Mesenchymal stem cell (in vitro differentiated cells and primary cell): ENCODE results near the gene PTPRD.

Experiments
- DNase-seq: peaks from one replicate; pipeline ENCODE4 v3.0.0-alpha.2; 2013
- H2AFZ ChIP-seq: one replicate; pipeline ENCODE4 v1.6.1; 2013; ENCODE audit warnings: low read depth, mild to moderate bottlenecking, control low read depth, inconsistent platforms, low read length, moderate library complexity
- H2AK5ac ChIP-seq: 2 replicates; pipeline ENCODE4 v1.6.1; 2013; ENCODE audit warnings: low read length, moderate library complexity, mild to moderate bottlenecking, inconsistent platforms; ENCODE audit not compliant: severe bottlenecking
- H2BK120ac ChIP-seq: one replicate; pipeline ENCODE4 v1.6.1; 2013; ENCODE audit warnings: low read depth, mild to moderate bottlenecking, inconsistent platforms, low read length, moderate library complexity
- H2BK12ac ChIP-seq, 2 experiments: one replicate each; pipeline ENCODE4 v1.6.1; 2013; ENCODE audit warnings: inconsistent platforms in 2 of 2, low read length in 2 of 2, mild to moderate bottlenecking in 2 of 2, moderate library complexity in 2 of 2, control low read depth in 1 of 2
- H2BK15ac ChIP-seq: one replicate; pipeline ENCODE4 v1.6.1; 2013; ENCODE audit warnings: mild to moderate bottlenecking, low read depth, inconsistent platforms; ENCODE audit not compliant: poor library complexity, severe bottlenecking
- H2BK5ac ChIP-seq: 2 replicates; pipeline ENCODE4 v1.6.1; 2013; ENCODE audit warnings: low read depth, mild to moderate bottlenecking, low read length, control low read depth, inconsistent platforms; ENCODE audit not compliant: poor library complexity, severe bottlenecking
- H3K14ac ChIP-seq, 2 experiments: one replicate each; pipeline ENCODE4 v1.6.1; 2013; ENCODE audit warnings: inconsistent platforms in 2 of 2, low read length in 2 of 2, control low read depth in 1 of 2, mild to moderate bottlenecking in 1 of 2, moderate library complexity in 1 of 2
- H3K18ac ChIP-seq, 2 experiments: one replicate each; pipeline ENCODE4 v1.6.1; 2013; ENCODE audit warnings: inconsistent platforms in 2 of 2, low read length in 2 of 2, control low read depth in 1 of 2, low read depth in 1 of 2, mild to moderate bottlenecking in 1 of 2
- H3K23ac ChIP-seq, 2 experiments: one replicate each; pipeline ENCODE4 v1.6.1; 2013; ENCODE audit warnings: inconsistent platforms in 2 of 2, low read length in 2 of 2, mild to moderate bottlenecking in 2 of 2, moderate library complexity in 2 of 2, control low read depth in 1 of 2
- H3K27ac ChIP-seq: 2 replicates; pipeline ENCODE4 v1.5.1; 2013; ENCODE audit warnings: mild to moderate bottlenecking, moderate library complexity, low read length, control low read depth, inconsistent platforms; ENCODE audit not compliant: poor library complexity, severe bottlenecking
- H3K27me3 ChIP-seq, 2 experiments: 2 replicates each; pipeline versions ENCODE4 v1.6.1 to v1.7.0; 2013; ENCODE audit warnings: low read length in 2 of 2, mild to moderate bottlenecking in 2 of 2, moderate library complexity in 2 of 2, control low read depth in 1 of 2, inconsistent platforms in 1 of 2; ENCODE audit not compliant: control insufficient read depth in 1 of 2, insufficient read depth in 1 of 2
- H3K36me3 ChIP-seq, 2 experiments: 2 replicates each; pipeline versions ENCODE4 v1.6.1 to v1.7.0; 2013; ENCODE audit warnings: low read length in 2 of 2, control low read depth in 1 of 2, inconsistent platforms in 1 of 2, low read depth in 1 of 2, mild to moderate bottlenecking in 1 of 2; ENCODE audit not compliant: insufficient read depth in 2 of 2, control insufficient read depth in 1 of 2
- H3K4ac ChIP-seq, 2 experiments: one replicate each; pipeline ENCODE4 v1.6.1; 2013; ENCODE audit warnings: inconsistent platforms in 2 of 2, low read length in 2 of 2, mild to moderate bottlenecking in 2 of 2, moderate library complexity in 2 of 2, control low read depth in 1 of 2, low read depth in 1 of 2
- H3K4me1 ChIP-seq: 2 replicates; pipeline ENCODE4 v1.6.1; 2013; ENCODE audit warnings: low read depth, low read length, control low read depth; ENCODE audit not compliant: control insufficient read depth, insufficient read depth
- H3K4me2 ChIP-seq: 2 replicates; pipeline ENCODE4 v1.6.1; 2013; ENCODE audit warnings: low read length, mild to moderate bottlenecking, inconsistent platforms; ENCODE audit not compliant: poor library complexity, severe bottlenecking
- H3K4me3 ChIP-seq, 2 experiments: 2 replicates each; pipeline versions ENCODE4 v1.5.1 to v1.7.0; 2013; ENCODE audit warnings: low read length in 2 of 2, mild to moderate bottlenecking in 2 of 2, control low read depth in 1 of 2, low read depth in 1 of 2; ENCODE audit not compliant: insufficient read depth in 1 of 2
- H3K79me1 ChIP-seq: replicated peaks from 2 replicates; pipeline ENCODE4 v1.6.1; 2013; ENCODE audit warnings: mild to moderate bottlenecking, control low read depth, low read length, inconsistent platforms; ENCODE audit not compliant: poor library complexity, severe bottlenecking
- H3K9ac ChIP-seq: 2 replicates; pipeline ENCODE4 v1.7.0; 2013; ENCODE audit warnings: mild to moderate bottlenecking, low read length, moderate library complexity
- H3K9me3 ChIP-seq: 2 replicates; pipeline ENCODE4 v1.7.0; 2013; ENCODE audit warnings: mild to moderate bottlenecking, low read length; ENCODE audit not compliant: control insufficient read depth
- H4K8ac ChIP-seq: one replicate; pipeline ENCODE4 v1.6.1; 2013; ENCODE audit warnings: inconsistent platforms, mild to moderate bottlenecking, low read length, moderate library complexity
- H4K91ac ChIP-seq: one replicate; pipeline ENCODE4 v1.6.1; 2013; ENCODE audit warnings: mild to moderate bottlenecking, low read length, inconsistent platforms
- WGBS: methylation state at CpG from one replicate; pipeline ENCODE4 v1.1.7; 2013; ENCODE audit warnings: mixed read lengths; 5-methylcytosine and 5-hydroxymethylcytosine counted together

PTPRD gene

DNA sequence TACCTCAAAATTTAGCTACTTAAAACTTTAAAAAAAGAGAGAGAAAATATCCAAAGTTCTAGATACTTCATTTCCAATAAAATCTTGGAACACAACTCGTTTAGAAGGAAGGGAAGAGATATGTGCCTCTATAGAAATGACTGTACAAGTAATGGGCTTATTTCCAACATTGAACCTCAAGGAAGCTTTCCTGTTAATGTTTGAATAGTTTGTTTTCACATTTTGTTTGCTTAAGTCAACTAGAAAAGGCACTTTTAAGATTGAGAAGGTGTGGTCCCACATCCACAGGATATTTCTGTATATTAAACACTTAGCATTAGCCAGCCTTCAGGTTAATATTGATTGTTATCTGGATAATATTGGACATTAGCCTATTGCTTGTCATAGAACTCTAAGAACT lies 384.7 kb downstream of the PTPRD start:
- no peak overlapping the region for H3K9ac ChIP-seq
- no peak for DNase-seq

DNA sequence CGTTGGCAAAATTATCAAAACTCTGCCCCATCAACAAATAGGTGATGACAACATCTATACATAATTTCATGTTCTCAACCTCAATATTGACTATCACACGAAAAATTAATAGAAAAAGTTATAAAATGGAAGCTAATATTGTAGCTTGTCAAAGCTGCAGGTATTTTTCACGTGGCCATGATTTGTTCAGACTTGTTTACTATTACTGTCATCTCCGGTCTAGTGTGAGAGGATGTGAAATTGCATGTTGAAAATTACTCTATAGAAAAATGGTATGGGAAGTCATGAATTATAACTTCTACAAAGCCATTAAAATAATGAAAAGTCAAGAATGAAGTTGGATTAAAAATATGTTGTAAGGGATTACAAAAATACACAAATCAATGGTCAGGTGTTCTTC lies 385.8 kb downstream of the PTPRD start:
- H2BK120ac ChIP-seq = no peak overlapping the region
- no peak overlapping the region for H3K4me3 ChIP-seq
- H3K18ac ChIP-seq = no peak overlapping the region
- no peak overlapping the region for H2BK5ac ChIP-seq
- no peaks in the 10 kb centered on the region for H3K79me1 ChIP-seq
- no peak overlapping the region for H3K9ac ChIP-seq
- H3K27me3 ChIP-seq = no peaks in the 10 kb centered on the region
- H3K4me2 ChIP-seq = no peak overlapping the region
- no peak overlapping the region for H3K23ac ChIP-seq
- H2AK5ac ChIP-seq = no peak overlapping the region
- DNase-seq = no peak
- no peak overlapping the region for H4K8ac ChIP-seq
- H3K27ac ChIP-seq = no peak overlapping the region
- H3K36me3 ChIP-seq = no peaks in the 10 kb centered on the region
- H3K4ac ChIP-seq = no peak overlapping the region
- no peaks in the 10 kb centered on the region for H3K4me1 ChIP-seq
- H2BK12ac ChIP-seq = no peak overlapping the region
- H4K91ac ChIP-seq = no peak overlapping the region
- H2AFZ ChIP-seq = no peak overlapping the region
- H2BK15ac ChIP-seq = no peak overlapping the region
- H3K14ac ChIP-seq = no peak overlapping the region
- no peaks in the 10 kb centered on the region for H3K9me3 ChIP-seq
- 67% methylated on average over 3 of the region's 4 CpGs for WGBS

More for the DNA sequence above, 384.7 kb downstream of the PTPRD start:
- Histone ChIP-seq H3K27ac (no peak overlapping the region), H4K91ac (no peak overlapping the region), H2BK5ac (no peak overlapping the region), H3K14ac (no peak overlapping the region), H3K79me1 (no peaks in the 10 kb centered on the region), H2BK15ac (no peak overlapping the region), H2AK5ac (no peak overlapping the region), H3K36me3 (no peaks in the 10 kb centered on the region), H3K18ac (no peak overlapping the region), H4K8ac (no peak overlapping the region), H2AFZ (no peak overlapping the region), H3K4me2 (no peak overlapping the region), H3K4me3 (no peak overlapping the region), H3K23ac (no peak overlapping the region), H2BK12ac (no peak overlapping the region), H3K27me3 (no peaks in the 10 kb centered on the region), H3K4me1 (no peaks in the 10 kb centered on the region), H3K9me3 (no peaks in the 10 kb centered on the region), H3K4ac (no peak overlapping the region), H2BK120ac (no peak overlapping the region)
- 71% methylated on average over 1 of the region's 1 CpG for WGBS

DNA sequence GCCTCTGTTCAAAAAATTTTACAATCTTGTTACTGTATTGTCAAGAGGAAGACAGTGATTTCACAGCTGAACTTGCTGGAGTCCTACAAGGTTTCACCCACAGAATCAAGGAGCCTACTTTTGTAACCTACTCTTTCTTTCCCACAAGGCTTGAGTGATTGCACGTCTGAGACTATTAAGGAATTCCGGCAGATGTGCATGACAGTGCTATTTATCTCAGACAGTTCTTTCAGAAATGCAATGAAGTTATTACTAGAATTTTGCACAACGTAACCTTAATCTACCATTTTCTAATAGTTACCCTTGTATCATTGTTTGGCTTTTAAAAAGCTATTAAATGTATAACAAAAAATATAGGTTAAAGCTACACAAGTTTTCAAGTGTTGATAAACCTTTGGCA lies 400.1 kb downstream of the PTPRD start:
- no peak overlapping the region for H2BK12ac ChIP-seq
- no peaks in the 10 kb centered on the region for H3K36me3 ChIP-seq
- H3K14ac ChIP-seq = no peak overlapping the region
- H3K4ac ChIP-seq = no peak overlapping the region
- no peak overlapping the region for H2BK5ac ChIP-seq
- no peaks in the 10 kb centered on the region for H3K27me3 ChIP-seq
- no peak overlapping the region for H3K4me2 ChIP-seq
- H2BK120ac ChIP-seq = no peak overlapping the region
- H3K18ac ChIP-seq = no peak overlapping the region
- H3K9ac ChIP-seq = no peak overlapping the region
- H3K4me1 ChIP-seq = no peaks in the 10 kb centered on the region
- H3K4me3 ChIP-seq = no peak overlapping the region
- H3K27ac ChIP-seq = no peak overlapping the region
- no peaks in the 10 kb centered on the region for H3K9me3 ChIP-seq
- H3K79me1 ChIP-seq = no peaks in the 10 kb centered on the region
- no CpG with 5 or more reads among the region's 3 CpGs for WGBS
- H4K91ac ChIP-seq = no peak overlapping the region
- H2AK5ac ChIP-seq = no peak overlapping the region
- H2AFZ ChIP-seq = no peak overlapping the region
- H3K23ac ChIP-seq = no peak overlapping the region
- H2BK15ac ChIP-seq = no peak overlapping the region
- H4K8ac ChIP-seq = no peak overlapping the region
- DNase-seq = no peak

DNA sequence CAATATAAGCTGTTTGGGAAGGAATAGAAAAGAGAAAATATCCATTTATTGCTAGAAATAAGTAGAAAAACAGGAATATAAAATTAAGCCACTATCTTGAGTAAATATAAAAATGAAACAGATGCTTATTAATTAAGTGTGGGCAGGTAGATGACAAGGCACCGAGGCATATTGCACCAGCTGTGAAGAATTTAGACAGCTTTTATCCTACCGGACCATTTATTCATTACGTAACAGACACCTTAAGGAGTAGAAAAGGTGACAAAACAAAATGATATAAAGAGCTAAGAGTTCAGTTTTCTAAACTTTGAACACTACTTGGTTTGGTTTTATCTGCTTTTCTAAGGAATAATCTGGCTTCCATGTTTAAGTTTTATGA lies 404.1 kb downstream of the PTPRD start:
- Histone ChIP-seq H3K27ac (no peak overlapping the region), H2AK5ac (no peak overlapping the region), H3K9ac (peak overlapping the region; percentile 52), H4K8ac (no peak overlapping the region), H4K91ac (no peak overlapping the region), H3K27me3 (no peaks in the 10 kb centered on the region), H3K79me1 (no peaks in the 10 kb centered on the region), H3K4me3 (peak overlapping the region in 1 of 2 experiments; percentile 64), H3K18ac (no peak overlapping the region), H3K4me1 (no peaks in the 10 kb centered on the region), H3K9me3 (no peaks in the 10 kb centered on the region), H2BK12ac (no peak overlapping the region), H2BK15ac (no peak overlapping the region), H2AFZ (no peak overlapping the region), H2BK120ac (no peak overlapping the region), H2BK5ac (no peak overlapping the region), H3K36me3 (no peaks in the 10 kb centered on the region), H3K23ac (no peak overlapping the region), H3K4ac (no peak overlapping the region), H3K14ac (no peak overlapping the region), H3K4me2 (no peak overlapping the region)
- WGBS = 86% methylated on average over 1 of the region's 3 CpGs
- no peak for DNase-seq
